IPS-20b (cell line): ENCODE measurements around the gene SH2D3A.

Experiments used
- H3K27ac ChIP-seq: one replicate; pipeline ENCODE4 v1.5.1; 2013; ENCODE audit warnings: low read length
- H3K27me3 ChIP-seq: 2 replicates; pipeline ENCODE4 v1.6.1; 2013; ENCODE audit warnings: mild to moderate bottlenecking, low read length, inconsistent platforms; ENCODE audit not compliant: insufficient read depth
- H3K36me3 ChIP-seq: 2 replicates; pipeline ENCODE4 v1.6.1; 2013; ENCODE audit warnings: low read depth, mild to moderate bottlenecking, inconsistent platforms, low read length, moderate library complexity; ENCODE audit not compliant: insufficient read depth
- H3K4me1 ChIP-seq: 2 replicates; pipeline ENCODE4 v1.6.1; 2013; ENCODE audit warnings: mild to moderate bottlenecking, control low read depth, inconsistent platforms, low read length, moderate library complexity; ENCODE audit not compliant: insufficient read depth
- H3K4me3 ChIP-seq: 2 replicates; pipeline ENCODE4 v1.5.1; 2013; ENCODE audit warnings: mild to moderate bottlenecking, low read length, inconsistent platforms
- H3K9ac ChIP-seq: 2 replicates; pipeline ENCODE4 v1.6.1; 2013; ENCODE audit warnings: low read depth, mild to moderate bottlenecking, inconsistent platforms, low read length, moderate library complexity
- H3K9me3 ChIP-seq: 2 replicates; pipeline ENCODE4 v1.6.1; 2013; ENCODE audit warnings: mild to moderate bottlenecking, low read depth, low read length, inconsistent platforms; ENCODE audit not compliant: insufficient read depth

SH2D3A gene

DNA sequence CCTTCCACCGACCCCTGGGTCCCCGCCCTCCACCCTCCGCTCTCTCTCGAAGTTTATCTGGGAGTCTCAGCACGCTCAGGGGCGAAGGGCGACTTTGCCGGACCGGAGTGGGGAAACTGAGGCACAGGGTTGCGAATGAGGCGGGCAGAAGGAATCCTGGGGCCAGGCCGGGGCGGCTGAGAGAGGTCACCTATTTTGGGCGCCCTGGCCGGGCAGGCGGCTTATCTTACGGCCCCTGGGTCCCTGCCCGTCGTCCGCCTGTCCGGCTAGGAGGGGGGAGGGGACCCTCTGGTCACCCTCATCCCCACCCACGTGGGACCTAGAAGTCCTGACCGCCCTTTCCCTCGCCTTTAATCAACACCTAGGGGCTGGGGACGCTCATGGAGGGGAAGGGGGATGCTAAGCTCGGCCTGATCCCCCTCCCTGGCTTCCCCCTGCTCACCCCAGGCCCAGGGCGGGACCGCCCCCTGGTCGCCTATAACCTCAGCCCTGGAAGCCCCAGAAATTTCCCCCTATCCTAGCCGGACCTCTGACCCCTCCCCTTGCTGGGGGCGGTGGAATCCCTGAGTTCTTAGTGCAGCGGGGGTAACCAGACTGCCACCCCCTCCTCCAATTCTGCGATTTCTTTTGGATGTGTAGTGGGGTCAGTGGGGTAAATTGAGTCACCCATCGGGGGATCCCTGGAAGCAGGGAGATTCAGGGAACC, 27.2 kb downstream of the SH2D3A start:
- Histone ChIP-seq H3K4me3 (peak overlapping the region; percentile 88), H3K9me3 (no peaks in the 10 kb centered on the region), H3K36me3 (peaks cover 31% of the 10 kb centered on the region), H3K27ac (peak overlapping the region; percentile 61), H3K27me3 (no peaks in the 10 kb centered on the region), H3K4me1 (peaks cover 24% of the 10 kb centered on the region), H3K9ac (peak overlapping the region; percentile 81)

DNA sequence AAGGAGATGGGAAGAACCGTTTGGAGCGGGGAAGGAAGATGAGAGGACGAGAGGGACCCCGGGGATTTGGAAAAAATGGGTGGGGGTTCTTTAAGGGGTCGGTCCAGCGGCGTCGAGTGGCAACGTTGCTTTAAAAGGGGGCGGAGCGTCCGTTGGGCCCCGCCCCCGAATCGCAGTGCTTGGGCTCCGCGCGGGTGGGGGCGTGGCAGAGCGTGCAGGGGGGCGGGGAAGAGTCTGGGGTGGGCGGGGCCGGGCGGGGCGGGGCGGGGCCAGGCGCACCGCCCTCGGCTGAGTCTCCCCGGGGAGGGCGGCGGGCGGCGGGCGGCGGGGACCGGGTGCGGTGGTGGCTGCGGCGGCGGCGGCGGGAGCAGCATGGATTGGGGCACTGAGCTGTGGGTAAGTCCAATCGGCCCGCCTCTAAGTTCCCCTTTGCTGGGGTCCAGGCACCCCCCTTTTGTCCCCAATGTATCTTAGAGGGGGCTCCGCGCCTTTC, 27.8 kb downstream of the SH2D3A start, which contains the start of gene TRIP10:
TSS of gene TRIP10 (plus strand) at position 291 of the 493 bp plus-strand sequence. CDS start at position 373, 82 bp downstream.
- H3K27ac ChIP-seq = peak within 1 kb of the TSS; percentile 80
- no peaks in the 10 kb centered on the region for H3K27me3 ChIP-seq
- H3K4me1 ChIP-seq = peaks cover 24% of the 10 kb centered on the region
- peak within 1 kb of the TSS; percentile 88 for H3K4me3 ChIP-seq
- H3K9ac ChIP-seq = peak within 1 kb of the TSS; percentile 81
- no peaks in the 10 kb centered on the region for H3K9me3 ChIP-seq
- peaks cover 25% of the 10 kb centered on the region for H3K36me3 ChIP-seq

DNA sequence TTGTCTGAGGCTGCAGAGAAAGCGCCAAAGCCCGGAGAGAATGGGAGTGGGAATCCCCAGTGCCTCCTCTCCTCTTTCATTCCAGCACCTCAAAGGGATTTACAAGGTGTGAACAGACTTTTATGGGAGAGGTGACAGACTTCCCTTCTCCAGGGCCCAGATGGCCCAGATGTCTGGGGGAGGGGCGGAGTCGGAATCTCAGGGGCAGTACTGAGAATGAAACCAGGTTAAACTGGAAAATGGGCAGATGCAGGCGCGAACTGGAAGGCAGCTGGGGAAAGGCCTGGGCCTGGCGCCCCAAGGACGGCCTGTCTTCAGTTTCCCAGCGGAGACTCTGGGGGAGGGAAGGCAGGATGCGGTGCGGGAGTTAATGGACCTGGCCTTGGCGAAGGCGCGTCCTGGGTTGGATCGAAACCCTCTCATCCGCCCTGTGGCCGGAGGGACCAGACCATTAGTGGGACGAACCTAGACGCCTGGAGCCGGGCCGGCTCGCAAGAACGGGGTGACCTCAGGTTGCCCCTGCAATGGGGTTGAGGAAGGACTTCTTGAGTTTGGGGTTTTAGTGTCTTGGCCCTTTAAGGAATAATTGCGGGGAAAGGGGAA, 28.3 kb downstream of the SH2D3A start:
- Histone ChIP-seq H3K9ac (peak overlapping the region; percentile 60; the same call in 1 of the 2 replicates), H3K27ac (peak overlapping the region; percentile 80), H3K36me3 (peaks cover 20% of the 10 kb centered on the region), H3K27me3 (no peaks in the 10 kb centered on the region), H3K4me3 (peak overlapping the region; percentile 63), H3K9me3 (no peaks in the 10 kb centered on the region), H3K4me1 (peaks cover 20% of the 10 kb centered on the region)

DNA sequence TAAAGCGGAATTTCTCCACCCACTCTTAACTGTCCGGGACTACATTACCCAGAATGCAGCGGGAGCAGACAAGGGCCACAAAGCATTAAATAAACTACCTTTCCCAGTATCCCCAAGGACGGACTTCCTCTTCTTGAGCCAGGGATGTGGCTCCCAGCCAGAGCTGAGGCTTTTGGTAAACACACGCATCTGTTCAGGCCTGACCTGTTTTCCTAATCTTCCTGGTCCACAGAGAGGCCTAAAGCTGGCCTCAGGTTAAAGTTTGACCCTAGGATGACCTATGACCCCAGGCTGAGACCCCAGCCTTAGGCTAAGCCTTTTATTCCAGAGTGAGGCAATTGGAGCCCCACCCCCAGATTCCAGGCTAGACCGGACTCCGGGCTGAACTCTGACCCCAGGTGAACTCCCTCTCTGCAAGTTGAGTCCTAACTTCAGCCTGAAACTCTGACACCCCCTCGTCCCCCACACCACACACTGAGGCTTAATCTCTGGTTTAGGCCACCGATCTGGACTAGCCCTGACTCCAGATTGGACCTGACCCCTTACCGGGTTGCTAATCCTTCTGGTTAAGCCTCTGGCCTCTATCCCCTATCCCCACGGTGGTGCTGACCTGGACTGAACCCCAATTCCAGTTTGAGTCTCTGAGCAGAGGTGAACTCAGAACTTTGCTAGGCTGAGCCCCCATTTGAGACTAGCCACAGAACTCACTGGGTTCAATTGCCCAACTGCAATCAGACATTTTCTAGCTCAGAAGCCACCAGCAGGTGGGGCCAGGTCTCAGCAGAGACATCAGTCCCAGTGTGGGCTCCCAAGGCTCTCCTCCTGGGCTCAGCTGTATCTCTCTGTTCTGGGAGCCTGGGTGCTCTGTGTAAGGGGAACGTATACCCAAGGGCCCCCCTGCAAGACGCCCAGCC, 29.1 kb downstream of the SH2D3A start:
- H3K27me3 ChIP-seq = no peaks in the 10 kb centered on the region
- peaks cover 22% of the 10 kb centered on the region for H3K4me1 ChIP-seq
- peak overlapping the region; percentile 63; the same call in 1 of the 2 replicates for H3K4me3 ChIP-seq
- H3K36me3 ChIP-seq = peaks cover 16% of the 10 kb centered on the region
- peak overlapping the region; percentile 60; the same call in 1 of the 2 replicates for H3K9ac ChIP-seq
- H3K27ac ChIP-seq = peak overlapping the region; percentile 80
- H3K9me3 ChIP-seq = no peaks in the 10 kb centered on the region

DNA sequence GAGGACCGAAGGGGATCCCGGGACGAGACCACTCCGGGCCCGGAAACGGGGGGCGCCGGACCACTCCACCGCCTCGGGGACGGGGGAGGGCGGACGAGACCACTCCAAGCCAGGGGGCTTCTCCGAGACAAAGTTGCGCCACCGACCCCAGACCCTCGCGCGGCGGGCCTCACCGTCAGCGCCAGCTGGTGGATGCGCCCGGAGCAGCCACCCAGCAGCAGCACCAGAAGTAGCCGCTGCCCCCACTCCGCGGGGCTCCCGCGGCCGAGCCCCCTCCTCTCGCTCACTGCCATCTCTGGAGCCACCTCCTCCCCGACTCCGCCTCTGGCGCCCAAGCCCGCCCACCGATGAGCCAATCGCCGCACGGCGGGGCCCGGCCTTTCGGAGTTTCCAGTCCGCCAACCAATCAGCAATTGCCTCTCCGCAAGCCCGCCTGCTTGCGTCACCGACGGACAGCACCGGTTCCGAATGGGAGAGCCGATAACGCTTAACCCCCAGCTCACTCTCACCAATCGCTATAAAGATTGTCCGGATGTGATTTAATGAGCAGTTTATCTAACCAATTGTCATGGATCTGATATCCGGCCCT, 29.9 kb downstream of the SH2D3A start, which contains the start of gene GPR108:
TSS of gene GPR108 (minus strand) at position 297 of the 589 bp plus-strand sequence. CDS start at position 293, 4 bp downstream.
- H3K36me3 ChIP-seq = peaks cover 10% of the 10 kb centered on the region; the same call in 1 of the 2 replicates
- no peaks in the 10 kb centered on the region for H3K27me3 ChIP-seq
- H3K27ac ChIP-seq = peak within 1 kb of the TSS; percentile 80
- peak within 1 kb of the TSS; percentile 87 for H3K4me3 ChIP-seq
- peak within 1 kb of the TSS; percentile 80 for H3K9ac ChIP-seq
- no peaks in the 10 kb centered on the region for H3K9me3 ChIP-seq
- peaks cover 17% of the 10 kb centered on the region for H3K4me1 ChIP-seq

DNA sequence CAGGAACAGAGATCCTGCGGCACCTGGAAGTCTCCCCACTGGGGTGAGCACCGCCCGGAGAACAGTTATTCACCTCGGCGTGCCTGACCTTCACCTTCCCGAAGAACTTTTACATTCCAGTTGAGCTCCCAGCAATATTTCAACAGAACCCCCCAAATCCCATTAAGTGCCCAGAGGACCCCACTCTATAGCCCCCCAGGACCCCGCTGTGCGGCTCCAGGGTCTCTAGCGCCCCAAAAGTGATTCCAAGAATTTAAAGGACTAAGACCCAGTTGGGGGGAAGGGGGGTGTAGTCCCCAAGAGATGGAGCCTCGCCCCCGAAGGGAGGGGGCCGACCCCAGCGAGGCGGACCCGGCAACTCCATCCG, 30.3 kb downstream of the SH2D3A start:
- Histone ChIP-seq H3K36me3 (peaks cover 10% of the 10 kb centered on the region; the same call in 1 of the 2 replicates), H3K27ac (peak overlapping the region; percentile 11), H3K4me3 (peak overlapping the region; percentile 87), H3K9me3 (no peaks in the 10 kb centered on the region), H3K27me3 (no peaks in the 10 kb centered on the region), H3K4me1 (peaks cover 17% of the 10 kb centered on the region), H3K9ac (peak overlapping the region; percentile 80; the same call in 1 of the 2 replicates)

DNA sequence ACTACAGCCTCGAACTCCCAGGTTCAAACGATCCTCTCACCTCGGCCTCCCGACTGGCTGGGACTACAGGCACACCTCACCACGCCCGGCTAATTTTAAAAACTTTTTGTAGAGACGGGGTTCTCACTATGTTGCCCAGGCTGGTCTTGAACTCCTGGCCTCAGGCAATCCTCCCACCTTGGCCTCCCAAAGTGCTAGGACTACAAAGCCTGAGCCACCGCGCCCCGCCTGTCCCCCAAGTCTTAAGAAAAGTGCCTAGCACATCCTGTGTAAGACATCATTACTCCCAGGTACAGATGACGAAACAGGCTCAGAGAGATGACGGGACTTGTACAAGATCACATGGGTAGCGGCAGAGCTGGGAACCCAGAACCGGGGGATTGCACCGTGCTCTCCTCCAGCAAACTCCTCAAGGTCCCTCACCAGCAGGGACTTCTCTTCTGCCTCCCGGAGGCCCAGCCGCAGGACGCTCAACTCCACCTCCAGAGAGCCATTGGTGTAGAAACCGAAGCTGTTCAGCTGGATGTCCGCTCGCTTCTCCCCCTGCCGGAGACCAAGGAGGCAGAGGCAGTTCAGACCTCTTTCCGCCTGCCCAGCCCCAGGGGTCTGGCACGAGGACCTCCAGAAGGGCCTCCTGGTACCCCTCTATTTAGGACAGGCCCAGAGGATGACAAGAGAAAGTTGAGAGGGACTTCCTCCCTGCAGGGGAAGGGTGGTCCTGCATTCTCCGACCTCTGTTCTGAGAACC, 30.9 kb downstream of the SH2D3A start:
- H3K9me3 ChIP-seq = no peaks in the 10 kb centered on the region
- H3K36me3 ChIP-seq = peaks cover 6% of the 10 kb centered on the region; the same call in 1 of the 2 replicates
- H3K27me3 ChIP-seq = no peaks in the 10 kb centered on the region
- H3K9ac ChIP-seq = peak overlapping the region; percentile 80; the same call in 1 of the 2 replicates
- H3K4me3 ChIP-seq = peak overlapping the region; percentile 87
- peak overlapping the region; percentile 11 for H3K27ac ChIP-seq
- H3K4me1 ChIP-seq = peaks cover 17% of the 10 kb centered on the region

DNA sequence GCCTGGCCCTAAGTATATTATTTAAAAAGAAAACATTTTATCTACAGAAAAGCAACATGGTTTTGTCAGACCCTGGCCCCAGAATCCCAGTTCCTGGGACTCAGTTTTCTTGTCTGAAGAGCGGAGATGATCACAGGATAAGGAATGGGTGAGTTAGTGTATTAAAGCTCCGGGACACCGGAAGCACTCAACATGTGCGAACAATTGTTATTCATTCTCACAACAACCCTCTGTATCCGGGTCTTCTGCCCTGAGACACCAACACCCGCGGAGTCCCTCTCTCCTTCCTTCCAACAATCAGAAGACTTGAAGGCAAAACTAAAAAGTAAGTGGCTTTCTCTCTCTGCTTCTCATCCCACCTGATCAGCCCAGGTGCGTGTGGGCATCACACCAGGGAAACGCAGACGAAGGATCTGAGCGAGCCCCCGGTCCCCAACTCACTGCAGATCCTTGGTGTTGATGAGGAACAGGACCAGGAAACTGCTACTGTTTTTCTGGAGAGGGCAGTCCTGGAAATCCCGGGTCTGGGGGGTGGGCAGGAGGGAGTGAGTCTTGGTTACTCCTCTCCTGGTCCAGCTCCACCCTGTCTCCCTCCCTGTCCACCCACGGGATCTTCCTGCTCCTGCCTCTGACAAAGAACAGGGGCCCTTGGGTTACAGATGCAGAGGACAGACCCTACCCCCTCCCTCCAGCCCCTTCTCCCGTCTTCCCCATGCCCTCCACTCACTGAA, 31.9 kb downstream of the SH2D3A start:
- Histone ChIP-seq H3K9ac (peak overlapping the region; percentile 80; the same call in 1 of the 2 replicates), H3K27me3 (no peaks in the 10 kb centered on the region), H3K4me1 (peaks cover 17% of the 10 kb centered on the region), H3K4me3 (peak overlapping the region; percentile 87), H3K9me3 (no peaks in the 10 kb centered on the region), H3K27ac (no peak overlapping the region), H3K36me3 (0 out of 2 replicates have a peak, but pooled peaks cover 4% of the 10 kb centered on the region)

DNA sequence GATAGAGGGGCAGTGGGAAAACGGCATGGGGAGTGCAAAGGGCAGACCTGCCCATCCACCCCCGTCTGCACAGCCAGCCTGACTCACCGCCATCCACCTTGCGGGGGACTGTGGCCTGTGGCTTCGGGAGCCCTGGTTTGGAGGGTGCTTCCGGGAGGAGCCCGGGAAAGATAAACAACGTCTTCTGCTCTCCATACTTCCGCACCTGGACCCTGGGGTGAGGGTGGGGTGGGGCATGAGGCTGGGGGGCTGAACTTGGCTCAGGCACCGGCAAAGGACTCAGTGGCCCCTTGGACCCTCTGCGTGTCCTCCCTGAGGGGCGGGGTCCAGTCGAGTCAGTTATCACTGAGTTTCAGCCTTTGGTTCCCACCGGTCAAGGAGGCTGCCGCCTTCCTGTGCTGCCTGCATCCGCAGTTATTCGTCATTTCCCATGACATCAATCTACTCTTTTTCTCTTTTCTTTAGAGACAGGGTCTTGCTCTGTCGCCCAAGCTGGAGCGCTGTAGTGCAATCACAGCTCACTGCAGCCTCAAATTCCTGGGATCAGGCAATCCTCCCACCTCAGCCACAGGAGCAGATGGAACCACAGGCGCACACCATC, 33.0 kb downstream of the SH2D3A start:
- Histone ChIP-seq H3K9ac (no peak overlapping the region), H3K4me3 (no peak overlapping the region), H3K27ac (no peak overlapping the region), H3K27me3 (no peaks in the 10 kb centered on the region), H3K9me3 (no peaks in the 10 kb centered on the region), H3K4me1 (peaks cover 16% of the 10 kb centered on the region), H3K36me3 (0 out of 2 replicates have a peak, but pooled peaks cover 4% of the 10 kb centered on the region)
